Naive thymus-derived CD4-positive, alpha-beta T cell (primary cell): ENCODE measurements around the gene KCMF1. TPM values are rescaled to one million over a fixed set of nuclear protein-coding genes. Genes with fewer than 3 reads are reported as not detected.

Source experiments
- ATAC-seq: fragments of 150-1000 bp; cut with Tn5 transposase; 2 replicates; pipeline ENCODE4 v1.10.0; 2021; ENCODE audit warnings: mild to moderate bottlenecking, moderate library complexity
- CTCF ChIA-PET: fragments of 350-600 bp; sonication (Branson Sonifier 250); formaldehyde crosslinking; loops from one replicate; lab custom pipeline; 2021; ENCODE audit warnings: antibody characterized with exemption; lab: Charles Lee
- POLR2A ChIA-PET: fragments of 350-600 bp; sonication (Branson Sonifier 250); formaldehyde crosslinking; loops from one replicate; lab custom pipeline; 2021; ENCODE audit warnings: antibody characterized with exemption, inconsistent platforms; lab: Charles Lee
- DNase-seq, 9 donors: peaks; one replicate each; pipeline versions ENCODE4 v3.0.0 to v3.0.0-alpha.2; 2020 to 2022; ENCODE audit warnings: mixed read lengths in 1 of 9
- H3K27ac ChIP-seq: one replicate; pipeline ENCODE4 v1.7.0; 2013; ENCODE audit warnings: mild to moderate bottlenecking, low read depth, low read length, moderate library complexity
- H3K27me3 ChIP-seq, 2 donors: one replicate each; pipeline ENCODE4 v1.7.0; 2013; ENCODE audit warnings: low read length in 2 of 2, mild to moderate bottlenecking in 2 of 2, moderate library complexity in 2 of 2; ENCODE audit not compliant: control insufficient read depth in 2 of 2, insufficient read depth in 2 of 2
- H3K36me3 ChIP-seq, 3 experiments: 1 replicate in 2 of 3; 2 replicates in 1 of 3; pipeline ENCODE4 v1.7.0; 2013; ENCODE audit warnings: low read length in 3 of 3, mild to moderate bottlenecking in 3 of 3, moderate library complexity in 1 of 3; ENCODE audit not compliant: insufficient read depth in 3 of 3, control insufficient read depth in 2 of 3
- H3K4me1 ChIP-seq, 2 donors: one replicate each; pipeline ENCODE4 v1.7.0; 2013; ENCODE audit warnings: low read length in 2 of 2, mild to moderate bottlenecking in 2 of 2, moderate library complexity in 1 of 2; ENCODE audit not compliant: control insufficient read depth in 2 of 2, insufficient read depth in 2 of 2
- H3K4me3 ChIP-seq: 2 replicates; pipeline ENCODE4 v1.7.0; 2013; ENCODE audit warnings: mild to moderate bottlenecking, low read length
- H3K9me3 ChIP-seq, 3 experiments: 1 replicate in 2 of 3; 2 replicates in 1 of 3; pipeline ENCODE4 v1.7.0; 2013; ENCODE audit warnings: low read length in 3 of 3; ENCODE audit not compliant: control insufficient read depth in 2 of 3
- H3K27ac Mint-ChIP-seq, 9 donors: one replicate each; pipeline ENCODE4 v1.8.0; 2020 to 2022; ENCODE audit warnings: mixed read lengths in 9 of 9, mild to moderate bottlenecking in 8 of 9, moderate library complexity in 5 of 9, inconsistent platforms in 2 of 9
- H3K27me3 Mint-ChIP-seq, 5 donors: one replicate each; pipeline ENCODE4 v1.8.0; 2021 to 2022; ENCODE audit warnings: mixed read lengths in 5 of 5, mild to moderate bottlenecking in 1 of 5
- H3K36me3 Mint-ChIP-seq, 5 donors: one replicate each; pipeline ENCODE4 v1.8.0; 2020 to 2022; ENCODE audit warnings: mixed read lengths in 5 of 5, mild to moderate bottlenecking in 3 of 5, inconsistent platforms in 1 of 5
- H3K4me1 Mint-ChIP-seq, 7 donors: one replicate each; pipeline ENCODE4 v1.8.0; 2020 to 2022; ENCODE audit warnings: mixed read lengths in 7 of 7, mild to moderate bottlenecking in 3 of 7, inconsistent platforms in 1 of 7
- H3K4me3 Mint-ChIP-seq, 10 donors: one replicate each; pipeline ENCODE4 v1.8.0; 2020 to 2022; ENCODE audit warnings: mild to moderate bottlenecking in 10 of 10, mixed read lengths in 10 of 10, moderate library complexity in 6 of 10, inconsistent platforms in 2 of 10
- H3K9me3 Mint-ChIP-seq, 11 donors: one replicate each; pipeline ENCODE4 v1.8.0; 2020 to 2022; ENCODE audit warnings: mixed read lengths in 11 of 11, mild to moderate bottlenecking in 4 of 11, inconsistent platforms in 1 of 11, moderate library complexity in 1 of 11
- intact Hi-C, 2 donors: fragments of 100-400 bp; cut with micrococcal nuclease; formaldehyde crosslinking; loops; one replicate each; pipeline ENCODE4 v1.15.1; 2023
- polyA plus RNA-seq, 2 donors: library from polyadenylated mRNA; unstranded; fragments of 300-500 nt; fragmentation: Illumina TruSeq; gene quantifications; one replicate each; pipeline ENCODE4 v1.2.3, GENCODE V29; 2021
- total RNA-seq, 6 experiments: library from RNA in 5 of 6; stranded (reverse) in 5 of 6; gene quantifications; 1 replicate in 5 of 6; 2 replicates in 1 of 6; pipeline ENCODE4 v1.2.3 and lab custom pipeline; 2021 to 2026

Gene KCMF1
- total and polyA plus RNA-seq, 7 experiments from 2014 or later, result 15.6 to 81.3 (median 60.6) TPM

DNA sequence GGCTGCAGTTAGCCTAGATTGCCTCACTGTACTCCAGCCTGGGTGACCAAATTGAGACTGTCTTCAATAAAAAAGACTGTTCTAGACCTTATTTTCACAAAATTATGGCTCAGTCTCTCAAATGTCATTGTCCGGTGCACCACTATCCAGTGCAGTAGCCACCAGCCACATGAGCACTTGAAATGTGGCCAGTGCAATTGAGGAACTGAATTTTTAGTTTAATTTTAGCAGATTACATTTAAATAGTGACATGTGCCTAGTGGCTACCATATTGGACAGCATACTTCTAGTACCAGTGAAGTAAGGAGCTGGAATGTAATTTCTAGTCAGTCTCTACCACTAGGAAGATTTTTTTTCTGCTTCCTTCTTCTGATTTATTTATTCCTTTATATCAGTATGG is 39.4 kb downstream of the KCMF1 start:
- H3K9me3 ChIP-seq, result no peaks in the 10 kb centered on the region
- Mint-ChIP-seq H3K9me3 (peaks cover 0 to 6% (median 0%) of the 10 kb centered on the region in 11 donors), H3K4me3 (no peak overlapping the region), H3K27me3 (no peaks in the 10 kb centered on the region), H3K36me3 (peaks cover 4 to 30% (median 25%) of the 10 kb centered on the region in 5 donors), H3K4me1 (peaks cover 56 to 86% (median 76%) of the 10 kb centered on the region in 7 donors), H3K27ac (peak overlapping the region in 3 of 9 donors; percentile 56 to 60 (median 59))
- POLR2A ChIA-PET, result interaction anchor here (0.6 to 0.7 kb wide), 3 partner anchors 10 to 622 kb away, joined by 3 read pairs; no protein-coding TSS in a partner anchor
- H3K4me1 ChIP-seq, result peaks cover 3 to 25% of the 10 kb centered on the region in 2 donors
- intact Hi-C loops, result loop anchor here in 1 of 2 donors (5.0 kb wide), 3 partner anchors 63 to 378 kb away; no protein-coding TSS in a partner anchor
- CTCF ChIA-PET, result interaction anchor here (0.6 to 0.7 kb wide), 2 partner anchors 290 to 539 kb away, joined by 3 to 4 read pairs; no protein-coding TSS in a partner anchor
- H3K36me3 ChIP-seq, result peaks cover 0 to 11% (median 2%) of the 10 kb centered on the region in 3 experiments
- H3K27ac ChIP-seq, result no peak overlapping the region
- DNase-seq (no peak), ATAC-seq (no peak)
- H3K27me3 ChIP-seq, result no peaks in the 10 kb centered on the region
- H3K4me3 ChIP-seq, result no peak overlapping the region

- H3K4me3 ChIP-seq, result no peak overlapping the region
- no peak for ATAC-seq
- Mint-ChIP-seq H3K4me3 (peak overlapping the region in 4 of 10 donors; percentile 13 to 28 (median 18)), H3K27me3 (no peaks in the 10 kb centered on the region), H3K4me1 (peaks cover 63 to 85% (median 74%) of the 10 kb centered on the region in 7 donors), H3K27ac (peak overlapping the region in 8 of 9 donors; percentile 21 to 85 (median 62)), H3K36me3 (peaks cover 4 to 28% (median 19%) of the 10 kb centered on the region in 5 donors), H3K9me3 (peaks cover 0 to 6% (median 0%) of the 10 kb centered on the region in 11 donors)
- H3K9me3 ChIP-seq, result no peaks in the 10 kb centered on the region
- H3K36me3 ChIP-seq, result peaks cover 0 to 11% (median 2%) of the 10 kb centered on the region in 3 experiments
- DNase-seq, result no peak
- H3K27ac ChIP-seq, result no peak overlapping the region
- intact Hi-C loops, result loop anchor here in 1 of 2 donors (1.0 to 5.0 kb wide), 4 partner anchors 9 to 379 kb away; no protein-coding TSS in a partner anchor
- POLR2A ChIA-PET, result no interaction called here
- CTCF ChIA-PET, result interaction anchor here (0.6 to 0.7 kb wide), 3 partner anchors 33 to 293 kb away, joined by 3 to 5 read pairs (median 4); no protein-coding TSS in a partner anchor
- H3K27me3 ChIP-seq, result no peaks in the 10 kb centered on the region
- peaks cover 3 to 25% of the 10 kb centered on the region in 2 donors for H3K4me1 ChIP-seq
Observed at GRCh38 chr2:85011098-85011497, 40.1 kb downstream of the KCMF1 start.

- Histone ChIP-seq H3K4me1 (peaks cover 3 to 25% of the 10 kb centered on the region in 2 donors), H3K36me3 (peaks cover 0 to 11% (median 2%) of the 10 kb centered on the region in 3 experiments), H3K4me3 (no peak overlapping the region), H3K27me3 (no peaks in the 10 kb centered on the region), H3K9me3 (no peaks in the 10 kb centered on the region), H3K27ac (peak overlapping the region; percentile 15)
- Mint-ChIP-seq H3K27me3 (no peaks in the 10 kb centered on the region), H3K4me3 (peak overlapping the region in 7 of 10 donors; percentile 18 to 40 (median 35)), H3K36me3 (peaks cover 4 to 26% (median 19%) of the 10 kb centered on the region in 5 donors), H3K4me1 (peaks cover 65 to 86% (median 78%) of the 10 kb centered on the region in 7 donors), H3K9me3 (peaks cover 0 to 6% (median 0%) of the 10 kb centered on the region in 11 donors), H3K27ac (peak overlapping the region; percentile 26 to 92 (median 56))
- no peak for ATAC-seq
- ChIA-PET CTCF (interaction anchor here (0.6 to 1.0 kb wide), 4 partner anchors 32 to 381 kb away, joined by 3 to 5 read pairs (median 4); no protein-coding TSS in a partner anchor), POLR2A (interaction anchor here (1.7 kb wide), 1 partner anchor 86 kb away, joined by 12 read pairs; no protein-coding TSS in a partner anchor)
- no peak for DNase-seq
- intact Hi-C loops, result loop anchor here in 1 of 2 donors (1.0 to 5.0 kb wide), 5 partner anchors 9 to 379 kb away; no protein-coding TSS in a partner anchor
Observed at GRCh38 chr2:85011747-85012146, 40.8 kb downstream of the KCMF1 start.

- peaks cover 62 to 84% (median 75%) of the 10 kb centered on the region in 7 donors for H3K4me1 Mint-ChIP-seq
- no peaks in the 10 kb centered on the region for H3K27me3 ChIP-seq
- no peak for DNase-seq
- ATAC-seq, result no peak
- H3K27ac Mint-ChIP-seq, result peak overlapping the region; percentile 13 to 92 (median 56)
- H3K27ac ChIP-seq, result peak overlapping the region; percentile 20
- CTCF ChIA-PET, result interaction anchor here (0.8 to 4.3 kb wide), 4 partner anchors 67 to 382 kb away, joined by 3 to 49 read pairs (median 3); no protein-coding TSS in a partner anchor
- H3K36me3 Mint-ChIP-seq, result peaks cover 0 to 21% (median 12%) of the 10 kb centered on the region in 5 donors
- H3K4me3 ChIP-seq, result no peak overlapping the region
- H3K36me3 ChIP-seq, result peaks cover 0 to 10% (median 0%) of the 10 kb centered on the region in 3 experiments
- POLR2A ChIA-PET, result interaction anchor here (0.6 to 1.7 kb wide), 2 partner anchors 43 to 87 kb away, joined by 3 to 12 read pairs; no protein-coding TSS in a partner anchor
- peak overlapping the region in 7 of 10 donors; percentile 5 to 76 (median 38) for H3K4me3 Mint-ChIP-seq
- no peaks in the 10 kb centered on the region for H3K9me3 ChIP-seq
- H3K9me3 Mint-ChIP-seq, result peaks cover 0 to 6% (median 0%) of the 10 kb centered on the region in 11 donors
- H3K27me3 Mint-ChIP-seq, result no peaks in the 10 kb centered on the region
- peaks cover 4 to 25% of the 10 kb centered on the region in 2 donors for H3K4me1 ChIP-seq
- intact Hi-C loops, result loop anchor here in 1 of 2 donors (2.0 to 5.0 kb wide), 4 partner anchors 16 to 380 kb away; no protein-coding TSS in a partner anchor
Observed at GRCh38 chr2:85012431-85012830, 41.5 kb downstream of the KCMF1 start.

- ATAC-seq, result peak; percentile 27
- Histone ChIP-seq H3K36me3 (peaks cover 0 to 5% (median 0%) of the 10 kb centered on the region in 3 experiments), H3K4me3 (no peak overlapping the region), H3K27me3 (no peaks in the 10 kb centered on the region), H3K27ac (peak overlapping the region; percentile 20), H3K4me1 (peaks cover 6 to 25% of the 10 kb centered on the region in 2 donors), H3K9me3 (no peaks in the 10 kb centered on the region)
- DNase-seq, result no peak
- H3K9me3 Mint-ChIP-seq, result peaks cover 0 to 6% (median 0%) of the 10 kb centered on the region in 11 donors
- intact Hi-C loops, result loop anchor here in 1 of 2 donors (2.0 to 5.0 kb wide), 4 partner anchors 16 to 381 kb away; no protein-coding TSS in a partner anchor
- ChIA-PET CTCF (interaction anchor here (1.2 to 4.3 kb wide), 2 partner anchors 67 to 87 kb away, joined by 3 to 49 read pairs; no protein-coding TSS in a partner anchor), POLR2A (interaction anchor here (0.6 to 1.7 kb wide), 2 partner anchors 44 to 87 kb away, joined by 3 to 12 read pairs; no protein-coding TSS in a partner anchor)
- no peaks in the 10 kb centered on the region for H3K27me3 Mint-ChIP-seq
- peaks cover 63 to 87% (median 79%) of the 10 kb centered on the region in 7 donors for H3K4me1 Mint-ChIP-seq
- peak overlapping the region in 1 of 10 donors; percentile 38 for H3K4me3 Mint-ChIP-seq
- peak overlapping the region in 8 of 9 donors; percentile 34 to 92 (median 58) for H3K27ac Mint-ChIP-seq
- peaks cover 0 to 18% (median 11%) of the 10 kb centered on the region in 5 donors for H3K36me3 Mint-ChIP-seq
Observed at GRCh38 chr2:85012855-85013254, 41.9 kb downstream of the KCMF1 start.
